Bronchial smooth muscle cell (primary cell): ENCODE measurements around the gene ATRNL1. TPM values are rescaled to one million over a fixed set of nuclear protein-coding genes. Genes with fewer than 3 reads are reported as not detected.

ENCODE experiments used
- total RNA-seq: library from RNA; depleted of rRNA; stranded (reverse); fragments of >200 nt; gene quantifications from 2 replicates; pipeline ENCODE4 v1.2.1, GENCODE V29; 2014

ATRNL1 gene
- 0.16 and 0.69 TPM in 2 replicates for total RNA-seq

GRCh38 chr10:115093286-115093775 is at the start of gene ATRNL1:
Gene ATRNL1 (plus strand): TSS chr10:115093365. CDS start chr10:115093751, 386 bp downstream.

Other genes starting within 250 kb of the ATRNL1 start
- 17.7 and 22.4 TPM in 2 replicates for gene TRUB1, start 155.2 kb upstream of the ATRNL1 start, total RNA-seq